Daoy (cell line): ENCODE results near the gene LARP6. TPM values are rescaled to one million over a fixed set of nuclear protein-coding genes. Genes with fewer than 3 reads are reported as not detected.

Experiments used
- DNase-seq: peaks from one replicate; pipeline ENCODE4 v3.0.0-alpha.2; 2015; ENCODE audit warnings: low read depth
- total RNA-seq: library from RNA; depleted of rRNA; stranded (reverse); fragments of >200 nt; shearing (Covaris generic); gene quantifications from 2 replicates; pipeline ENCODE4 v1.2.3, GENCODE V29; 2014; rRNA removed

The LARP6 gene
- total RNA-seq, 1 experiment from 2014 or later = 42.2 TPM

DNA sequence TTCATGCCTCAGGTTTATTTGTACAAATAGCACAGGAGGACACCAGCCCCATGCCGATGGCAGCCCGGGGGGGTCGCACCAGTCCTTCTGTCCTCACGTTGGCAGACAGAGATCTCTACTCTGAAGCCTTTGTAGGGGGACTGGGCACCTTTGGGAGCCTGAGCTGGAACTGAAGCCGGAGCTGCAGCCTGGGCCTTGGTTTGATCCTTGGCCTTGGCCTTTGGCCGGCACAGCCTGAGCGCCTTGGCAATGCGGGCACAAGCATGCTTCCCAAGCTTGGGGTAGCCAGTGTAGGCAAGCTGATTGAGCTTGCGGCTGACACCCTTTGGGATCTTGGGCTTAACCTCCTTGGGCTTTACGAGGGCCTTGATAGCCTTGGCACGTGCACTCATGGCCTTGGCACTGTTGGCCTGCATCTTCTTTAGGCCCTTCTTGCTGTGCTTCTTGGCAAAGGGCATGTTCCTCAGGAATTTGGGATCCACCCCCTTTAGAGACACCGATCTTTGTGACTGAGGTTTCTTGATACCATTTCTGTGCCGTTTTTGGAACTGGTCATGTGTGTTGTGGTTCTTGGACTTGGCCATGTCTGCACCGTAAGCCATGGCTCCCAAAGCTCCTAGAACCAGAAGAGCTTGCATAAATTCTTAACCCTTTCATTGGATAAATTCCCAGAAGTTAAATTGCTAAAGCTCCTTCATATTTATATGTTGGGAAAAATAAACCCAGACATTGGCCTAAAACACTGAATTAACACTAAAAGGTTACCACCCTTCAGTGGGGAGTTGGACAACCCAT, 57.2 kb downstream of the LARP6 start:
- no peak for DNase-seq

DNA sequence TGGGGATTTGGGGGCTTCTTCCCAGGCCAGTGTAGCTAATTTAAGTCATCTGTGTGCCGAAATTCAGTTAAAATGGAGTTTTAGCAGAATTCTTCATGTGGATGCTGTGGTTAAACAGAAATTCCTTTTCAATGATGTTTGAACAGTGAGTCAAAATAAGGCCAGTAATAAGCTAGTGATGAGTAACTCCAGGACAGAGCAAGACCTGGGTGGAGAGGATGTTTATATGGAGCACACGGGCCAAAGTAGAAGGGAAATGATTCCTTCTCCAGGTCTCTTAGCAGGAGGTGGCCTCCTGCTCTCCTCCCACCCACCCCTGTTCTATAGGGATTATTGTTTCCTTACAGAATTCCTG, 58.7 kb downstream of the LARP6 start:
- peak; percentile 89 for DNase-seq

DNA sequence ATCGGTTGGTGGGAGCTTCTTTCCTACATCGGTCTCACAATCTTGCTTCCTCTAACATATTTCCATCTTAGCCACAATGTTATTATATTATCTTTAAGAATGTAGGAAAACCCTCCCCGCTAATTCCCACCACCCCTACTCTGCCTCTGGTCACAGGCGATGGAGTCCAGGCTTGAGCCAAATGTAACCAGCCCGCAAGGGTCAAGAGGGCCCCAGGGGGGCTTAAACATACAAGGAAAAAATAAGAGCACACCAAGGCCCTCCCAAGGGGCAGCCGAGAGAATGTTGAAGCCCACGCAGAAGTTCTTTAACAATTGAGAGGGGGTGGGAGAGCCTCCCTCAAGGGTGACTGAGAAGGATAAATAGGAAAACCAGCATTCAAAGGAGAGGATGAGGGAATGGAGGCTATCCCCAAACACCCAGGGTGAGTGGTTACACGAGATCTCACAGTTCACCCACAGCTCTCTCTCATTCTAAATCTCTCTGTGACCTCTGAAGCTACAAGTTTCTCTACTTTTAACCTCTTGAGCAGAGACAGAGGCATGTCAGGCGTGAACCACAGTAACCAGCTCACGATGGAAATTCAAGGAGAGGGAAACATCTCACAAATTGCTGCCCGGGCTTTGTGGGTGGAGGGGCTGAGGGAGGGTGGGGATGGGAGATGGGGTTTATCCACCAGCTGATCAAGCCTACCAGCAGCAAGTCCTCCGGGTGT, 59.2 kb downstream of the LARP6 start:
- peak; percentile 65 for DNase-seq

DNA sequence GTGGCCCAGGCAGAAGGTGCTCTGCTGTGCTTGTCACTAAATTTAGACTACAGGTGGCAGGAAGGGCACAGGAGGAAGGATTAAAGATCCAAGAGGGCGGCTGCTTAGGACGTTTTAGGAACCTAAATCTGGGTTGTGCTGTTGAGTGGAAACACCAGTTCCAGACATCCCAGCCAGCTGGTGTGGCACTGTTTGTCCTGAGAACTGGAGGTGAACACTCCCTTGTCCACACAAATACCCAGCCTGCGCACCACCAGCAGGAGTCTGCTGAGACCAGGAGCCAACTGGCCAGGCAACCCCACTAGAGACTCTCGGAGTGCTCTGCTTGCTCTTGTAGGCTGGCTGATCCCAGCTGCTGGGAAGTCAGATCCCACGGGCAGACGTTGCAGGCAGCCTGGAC, 60.3 kb downstream of the LARP6 start:
- no peak for DNase-seq

DNA sequence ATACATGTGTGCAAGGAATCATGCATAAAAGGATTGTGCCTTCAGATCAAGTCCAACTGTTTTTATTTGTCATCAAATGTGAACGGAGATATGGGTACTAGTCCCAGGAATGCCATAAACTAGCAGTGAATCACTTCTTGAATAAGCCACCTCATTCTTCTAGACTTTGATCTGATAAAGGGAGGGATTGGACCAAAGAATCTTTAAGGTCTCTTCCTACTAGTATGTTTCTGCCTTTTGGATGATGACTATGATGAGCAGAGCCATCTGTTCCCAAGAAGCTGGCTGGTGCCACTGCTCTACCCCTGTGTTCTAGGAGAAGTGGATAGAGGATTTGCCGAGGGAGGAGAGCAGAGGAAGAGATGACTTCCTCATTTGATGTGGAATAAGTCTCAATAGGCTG, 61.8 kb downstream of the LARP6 start:
- DNase-seq = peak; percentile 53

DNA sequence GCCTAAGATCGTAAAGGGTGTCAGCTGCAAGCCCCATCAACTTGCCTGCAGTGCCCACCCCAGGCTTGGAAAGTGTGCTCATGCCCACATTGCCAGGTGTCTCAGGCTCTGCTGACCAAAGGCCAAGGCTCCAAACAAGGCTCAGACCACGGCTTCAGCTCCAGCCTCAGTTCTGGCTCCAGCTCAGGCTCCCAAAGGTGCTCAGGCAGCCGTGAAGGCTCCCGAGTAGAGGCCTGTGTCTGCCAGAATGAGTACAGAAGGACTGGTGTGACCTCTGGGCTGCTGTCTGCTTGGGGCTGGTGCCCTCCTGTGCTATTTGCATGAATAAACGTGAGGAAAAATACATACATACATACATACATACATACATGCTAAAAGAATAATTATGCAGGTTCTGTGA, 62.7 kb downstream of the LARP6 start:
- DNase-seq = no peak

DNA sequence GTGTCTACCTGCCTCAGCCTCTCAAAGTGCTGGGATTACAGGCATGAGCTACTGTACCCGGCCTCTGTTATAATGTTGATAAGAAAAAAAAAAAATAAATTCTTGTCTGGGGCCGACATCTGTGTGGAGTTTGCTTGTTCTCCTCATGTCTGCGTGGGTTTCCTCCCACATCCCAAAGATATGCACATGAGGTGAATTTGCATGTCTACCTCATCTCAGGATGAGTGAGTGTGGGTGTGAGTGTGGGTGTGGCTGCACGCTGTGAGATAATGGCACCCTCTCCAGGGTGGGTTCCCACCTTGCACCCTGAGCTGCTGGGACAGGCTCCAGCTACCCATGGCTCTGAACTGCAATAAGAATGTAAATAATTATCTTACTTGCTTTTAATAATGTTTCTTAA, 64.7 kb downstream of the LARP6 start:
- DNase-seq = peak; percentile 27

- DNase-seq = no peak
Measured at GRCh38 chr15:70788114-70789049, 65.6 kb downstream of the LARP6 start.

GRCh38 chr15:70786996-70787395, 67.0 kb downstream of the LARP6 start:
- DNase-seq = no peak

DNA sequence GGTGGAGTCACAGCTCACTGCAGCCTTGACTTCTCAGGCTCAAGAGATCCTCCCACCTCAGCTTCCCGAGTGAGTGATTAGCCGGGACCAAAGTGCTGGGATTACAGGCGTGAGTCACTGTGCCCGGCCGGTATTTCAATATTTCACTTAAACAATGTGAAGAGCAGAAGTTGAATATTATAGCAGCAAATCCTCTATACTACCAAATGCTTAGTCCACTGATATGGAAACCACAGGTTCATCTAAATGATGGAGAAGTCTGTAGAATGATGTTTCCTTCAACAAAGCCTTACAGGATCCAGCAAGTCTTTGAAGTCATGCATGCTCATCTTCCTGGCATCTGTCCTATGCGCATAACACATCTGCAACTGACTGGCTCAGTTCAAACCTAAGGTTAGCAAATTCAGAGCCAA, 70.3 kb downstream of the LARP6 start:
- DNase-seq = peak; percentile 73

DNA sequence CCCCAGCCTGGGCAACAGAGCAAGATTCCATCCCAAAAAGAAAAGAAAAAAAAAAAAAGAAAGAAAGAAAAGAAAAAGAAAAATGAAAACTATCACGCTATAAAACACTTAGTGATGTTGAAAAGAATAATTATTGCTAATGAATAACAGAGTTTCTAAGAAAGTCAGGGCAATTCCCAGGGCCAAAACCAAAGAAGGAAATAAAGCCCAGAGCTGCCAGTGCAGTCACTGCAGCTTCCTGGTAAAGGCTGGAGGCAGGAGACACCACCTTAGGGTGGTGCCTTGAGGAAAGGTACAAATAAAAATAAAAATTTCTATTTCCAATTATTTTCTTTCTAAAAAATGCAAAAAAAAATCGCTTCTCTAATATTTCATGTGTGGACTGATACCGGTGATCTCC, 70.9 kb downstream of the LARP6 start:
- DNase-seq = no peak

DNA sequence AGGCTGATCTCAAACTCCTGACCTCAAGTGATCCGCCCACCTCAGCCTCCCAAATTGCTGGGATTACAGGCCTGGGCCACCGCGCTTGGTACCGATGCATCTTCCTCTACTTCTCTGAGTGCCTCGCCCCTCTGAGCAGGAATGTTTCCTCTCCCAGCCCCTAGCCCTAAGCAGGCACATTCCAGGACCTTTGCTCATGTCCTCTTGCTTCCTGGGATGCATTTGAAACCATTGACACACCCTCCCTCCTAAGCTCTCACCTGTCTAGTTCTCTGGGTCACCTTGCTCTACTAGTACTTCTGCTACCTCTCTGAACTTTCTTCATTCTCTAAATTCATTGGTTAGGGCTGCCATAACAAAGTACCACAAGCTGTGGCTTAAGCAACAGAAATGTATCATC, 72.7 kb downstream of the LARP6 start:
- DNase-seq = no peak

Other genes with a start within 250 kb of the LARP6 start
- gene UACA, start 90.6 kb downstream of the LARP6 start, total RNA-seq = 16.0 and 19.6 TPM in 2 replicates
- gene THAP10, start 38.3 kb upstream of the LARP6 start, total RNA-seq = 7.6 and 9.6 TPM in 2 replicates
- gene LRRC49, start 38.7 kb upstream of the LARP6 start, total RNA-seq = 13.7 and 21.6 TPM in 2 replicates